Non-pigmented ciliary epithelial cell (primary cell): Measurements from ENCODE around the gene PLPP1.
A peak's percentile ranks its signal among the peaks of the same experiment; 100 is the strongest.

Experiments used
- DNase-seq: peaks from one replicate; pipeline ENCODE4 v3.0.0-alpha.2; 2010; ENCODE audit warnings: low read depth

Gene PLPP1

DNA sequence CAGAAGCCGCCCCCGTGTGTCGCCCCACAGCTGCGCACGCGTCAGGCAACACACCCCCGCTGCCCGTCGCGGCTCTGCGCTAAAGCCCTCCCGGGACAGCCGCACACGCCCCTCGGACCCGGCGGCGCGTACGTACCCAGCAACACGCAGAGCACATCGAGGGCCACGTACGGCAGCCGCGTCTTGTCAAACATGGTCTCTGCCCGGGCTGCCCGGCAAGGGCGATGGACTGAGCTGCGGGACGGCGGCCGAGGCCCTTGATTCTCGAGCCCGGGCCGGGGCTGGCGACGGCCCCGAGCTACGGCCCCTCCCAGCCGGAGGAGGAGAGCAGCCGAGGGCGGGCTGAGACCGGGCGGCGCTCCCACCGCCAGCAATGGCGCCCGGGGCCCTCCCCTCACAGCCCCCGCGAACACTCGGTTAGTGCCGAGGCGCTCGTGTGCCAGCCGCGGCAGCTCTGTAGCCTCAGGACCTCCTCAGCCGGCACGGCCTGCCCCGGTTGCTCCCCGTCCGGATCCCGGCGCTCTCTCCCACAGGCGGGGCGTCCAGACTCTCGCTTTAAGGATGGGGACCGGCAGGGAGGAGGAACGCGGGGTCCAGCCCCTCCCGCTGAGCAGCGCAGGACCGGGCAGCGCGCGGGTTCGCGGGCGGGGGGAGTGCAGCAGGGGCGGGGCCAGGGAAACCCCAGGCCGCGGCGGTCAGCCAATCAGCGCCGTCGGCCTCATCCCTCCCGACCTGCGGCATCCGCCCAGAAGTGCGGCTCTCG, at the start of gene PLPP1:
Gene PLPP1 (minus strand): TSS at position 529 of the 763 bp plus-strand sequence. CDS start 335 bp downstream, at position 194.
- DNase-seq, result no peak

GRCh38 chr5:55583578-55583977, 48.8 kb upstream of the PLPP1 start:
- no peak for DNase-seq

DNA sequence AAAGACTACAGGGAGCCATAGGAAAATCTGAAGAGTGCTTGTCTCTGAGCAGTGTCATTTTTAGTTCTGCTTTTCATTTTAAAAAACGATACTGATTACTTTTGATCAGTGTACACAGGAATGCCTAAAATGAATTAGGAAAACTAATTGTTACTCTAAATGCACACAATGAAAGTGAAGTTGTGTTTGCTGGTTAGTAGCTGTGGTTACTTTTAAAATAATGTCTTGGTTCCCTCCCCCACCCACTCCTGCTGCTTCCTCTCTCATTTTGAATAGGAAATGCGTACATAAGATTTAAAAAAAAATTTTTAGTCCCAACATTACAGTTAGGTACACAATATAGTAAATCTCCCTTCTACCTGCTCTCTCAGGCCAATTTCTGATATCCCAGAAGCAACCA, 47.5 kb upstream of the PLPP1 start:
- DNase-seq, result no peak

DNA sequence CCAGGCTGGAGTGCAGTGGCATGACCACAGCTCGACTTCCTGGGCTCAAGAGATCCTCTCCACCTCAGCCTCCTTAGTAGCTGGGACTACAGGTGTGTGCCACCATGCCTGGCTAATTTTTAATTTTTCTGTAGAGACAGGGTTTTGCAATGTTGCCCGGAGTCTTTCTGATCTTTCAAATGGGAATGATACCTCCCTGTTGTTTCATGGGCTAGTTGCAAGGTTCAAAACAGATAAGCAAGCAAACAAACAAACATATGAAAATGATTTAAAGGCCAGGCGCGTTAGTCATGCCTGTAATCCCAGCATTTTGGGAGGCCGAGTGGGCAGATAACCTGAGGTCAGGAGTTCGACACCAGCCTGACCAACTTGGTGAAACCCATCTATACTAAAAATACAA, 45.3 kb upstream of the PLPP1 start:
- DNase-seq, result no peak

DNA sequence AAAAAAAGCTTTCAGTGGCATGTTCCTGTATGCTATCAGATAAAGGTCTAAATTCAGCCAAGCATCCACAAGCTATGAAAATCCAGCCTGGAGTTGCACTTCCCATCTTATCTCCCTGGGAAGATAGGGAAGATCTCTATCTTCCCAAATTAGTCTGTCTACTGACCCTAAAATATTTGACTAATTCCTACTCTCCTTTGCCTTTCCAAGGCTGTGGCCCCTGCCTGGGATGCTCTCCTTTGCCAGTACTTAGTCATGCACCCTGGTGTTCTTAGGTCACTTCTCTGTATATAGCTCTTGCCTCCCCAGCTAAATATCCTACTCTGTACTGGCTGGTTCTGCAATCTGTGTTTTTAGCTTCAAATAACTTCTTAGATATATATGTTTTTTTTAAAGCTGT, 44.0 kb upstream of the PLPP1 start:
- no peak for DNase-seq

DNA sequence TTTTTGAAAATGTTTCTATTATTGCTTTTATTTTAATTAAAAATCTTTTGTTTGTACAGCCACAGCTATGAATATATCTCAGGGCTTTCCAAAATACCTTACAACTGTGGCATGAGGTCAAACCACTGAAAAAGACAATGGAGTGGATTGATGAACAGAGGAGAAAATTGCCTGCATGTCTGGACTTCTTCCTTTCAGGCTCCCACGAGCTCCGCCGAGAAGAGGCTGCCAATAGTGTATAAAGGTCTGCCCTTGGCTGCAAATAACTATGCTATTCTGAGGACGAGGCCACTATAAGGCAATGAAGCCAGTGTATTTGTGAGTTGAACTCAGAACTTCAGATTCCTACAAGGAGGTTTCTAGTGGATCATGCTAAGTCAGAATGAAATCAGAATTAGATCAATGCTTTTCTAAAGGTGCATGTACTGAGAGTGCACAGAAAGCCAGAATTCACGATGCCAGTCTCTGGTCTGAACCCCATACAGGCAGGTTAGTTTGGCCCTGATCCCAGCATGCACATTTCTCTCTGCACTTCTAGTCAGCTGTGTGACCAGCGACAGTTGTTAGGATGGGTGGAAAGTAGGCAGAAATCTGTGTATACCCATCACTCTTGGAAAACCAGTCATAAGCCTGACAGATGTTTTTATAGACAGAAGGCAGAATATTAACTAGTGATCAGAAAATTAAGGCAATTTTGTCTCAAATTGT, 42.7 kb upstream of the PLPP1 start:
- no peak for DNase-seq

DNA sequence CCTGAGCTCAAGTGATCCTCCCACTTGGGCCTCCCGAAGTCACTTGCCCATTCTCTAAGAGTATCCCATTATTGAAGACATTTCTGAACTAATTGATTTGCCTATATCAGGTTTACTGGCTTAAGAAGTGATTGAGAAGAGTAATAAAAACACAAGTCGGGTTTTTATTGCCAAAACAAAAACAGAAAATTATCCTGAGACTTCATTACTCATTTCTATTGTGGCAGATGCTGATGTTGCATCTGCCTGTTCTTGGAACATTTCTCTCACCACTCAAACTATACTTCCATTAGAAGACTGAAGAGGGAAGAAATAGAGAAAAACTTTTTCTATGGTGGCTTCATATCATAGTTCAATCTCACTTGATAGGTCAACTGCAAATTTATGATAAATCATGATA, 41.9 kb upstream of the PLPP1 start:
- no peak for DNase-seq

DNA sequence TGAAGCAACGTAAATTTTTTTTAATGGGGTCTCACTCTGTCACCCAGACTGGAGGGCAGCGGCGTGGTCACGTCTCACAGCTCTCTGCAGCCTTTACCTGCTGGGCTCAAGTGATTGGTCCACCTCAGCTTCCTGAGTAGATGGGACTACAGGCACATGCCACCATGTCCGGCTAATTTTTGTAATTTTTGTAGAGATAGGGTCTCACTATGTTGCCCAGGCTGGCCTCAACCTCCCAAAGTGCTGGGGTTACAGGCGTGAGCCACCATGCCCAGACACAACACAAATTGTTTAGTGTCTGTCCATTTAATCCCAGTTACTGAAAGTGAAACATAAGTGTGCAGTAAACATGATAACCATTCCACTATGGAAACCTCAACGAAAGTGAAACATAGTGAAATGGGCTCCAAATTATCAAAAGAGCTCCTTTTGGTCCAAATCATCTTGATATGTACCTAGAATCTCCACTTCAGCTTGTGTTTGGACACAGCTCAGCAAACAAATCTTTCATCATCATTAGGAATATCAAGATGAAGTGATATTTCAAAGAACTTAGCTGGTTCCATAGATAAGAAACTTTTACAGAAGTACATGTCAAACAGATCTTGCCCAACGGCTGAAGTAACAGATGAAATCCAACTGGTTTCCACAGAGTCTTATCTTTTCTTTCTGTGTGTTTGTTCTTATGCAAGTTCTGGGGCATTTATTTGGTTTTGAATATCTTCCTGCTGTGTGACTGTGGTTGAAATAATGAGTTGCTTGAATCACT, 41.2 kb upstream of the PLPP1 start:
- DNase-seq, result no peak

- DNase-seq, result no peak
Observed at GRCh38 chr5:55572600-55572999, 37.8 kb upstream of the PLPP1 start.

- DNase-seq, result no peak
Observed at GRCh38 chr5:55572020-55572419, 37.3 kb upstream of the PLPP1 start.

DNA sequence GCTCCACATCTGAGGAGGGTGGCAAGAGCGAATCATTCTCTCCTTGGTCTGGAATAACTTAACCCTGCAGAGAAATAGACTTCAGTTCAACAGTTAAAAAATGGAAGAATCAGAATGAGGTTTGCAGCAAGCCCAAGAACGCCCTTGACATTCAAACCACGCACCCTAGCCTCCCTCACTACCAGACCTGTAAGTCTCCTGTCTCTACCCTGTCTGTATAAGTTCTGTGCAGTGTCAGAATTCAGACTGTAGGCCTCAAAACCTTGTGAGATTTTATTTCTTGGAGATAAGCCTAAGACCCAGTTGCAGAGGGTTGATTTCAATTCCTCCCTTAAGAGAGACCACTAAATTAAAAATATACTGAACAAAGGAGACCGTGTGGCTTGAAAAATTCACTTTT, 35.8 kb upstream of the PLPP1 start:
- no peak for DNase-seq

- DNase-seq, result peak; percentile 8
Observed at GRCh38 chr5:55570026-55570425, 35.3 kb upstream of the PLPP1 start.

GRCh38 chr5:55569513-55569865, 34.7 kb upstream of the PLPP1 start:
- no peak for DNase-seq

GRCh38 chr5:55568654-55569512, 34.1 kb upstream of the PLPP1 start:
- DNase-seq, result no peak

- DNase-seq, result no peak
Observed at GRCh38 chr5:55564721-55565120, 30.0 kb upstream of the PLPP1 start.

- DNase-seq, result no peak
Observed at GRCh38 chr5:55558484-55558883, 23.7 kb upstream of the PLPP1 start.

DNA sequence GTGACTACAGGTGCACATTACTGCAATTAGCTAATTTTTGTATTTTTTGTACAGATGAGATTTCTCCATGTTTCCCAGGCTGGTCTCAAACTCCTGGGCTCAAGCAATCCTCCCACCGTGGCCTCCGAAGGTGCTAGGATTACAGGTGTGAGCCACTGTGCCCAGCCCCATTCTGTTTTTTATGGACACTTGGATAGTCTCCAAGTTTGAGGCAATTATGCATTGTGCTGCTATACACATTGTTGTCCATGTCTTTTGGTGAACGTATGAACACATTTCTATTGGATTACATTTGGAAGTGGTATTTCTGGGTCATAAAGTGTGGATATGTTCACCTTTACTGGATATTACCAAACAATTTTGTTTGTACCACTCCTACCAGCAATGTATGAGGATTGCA, 22.4 kb upstream of the PLPP1 start:
- no peak for DNase-seq

GRCh38 chr5:55554585-55555202, 19.9 kb upstream of the PLPP1 start:
- DNase-seq, result no peak

- no peak for DNase-seq
Observed at GRCh38 chr5:55551904-55552303, 17.1 kb upstream of the PLPP1 start.

GRCh38 chr5:55551358-55551757, 16.6 kb upstream of the PLPP1 start:
- DNase-seq, result no peak

- no peak for DNase-seq
Observed at GRCh38 chr5:55547781-55548180, 13.0 kb upstream of the PLPP1 start.

GRCh38 chr5:55546947-55547346, 12.2 kb upstream of the PLPP1 start:
- DNase-seq, result no peak
